Nucleus accumbens (tissue), 56 donors: ENCODE measurements around the gene DNMT1.
A peak's percentile ranks its signal among the peaks of the same experiment; 100 is the strongest.

ENCODE experiments used
- DNase-seq, 56 donors: peaks; one replicate each; lab custom pipeline; 2025; lab: John Stamatoyannopoulos, UW

The DNMT1 gene

GRCh38 chr19:10115392-10116084, 79.2 kb downstream of the DNMT1 start:
- no peak for DNase-seq

DNA sequence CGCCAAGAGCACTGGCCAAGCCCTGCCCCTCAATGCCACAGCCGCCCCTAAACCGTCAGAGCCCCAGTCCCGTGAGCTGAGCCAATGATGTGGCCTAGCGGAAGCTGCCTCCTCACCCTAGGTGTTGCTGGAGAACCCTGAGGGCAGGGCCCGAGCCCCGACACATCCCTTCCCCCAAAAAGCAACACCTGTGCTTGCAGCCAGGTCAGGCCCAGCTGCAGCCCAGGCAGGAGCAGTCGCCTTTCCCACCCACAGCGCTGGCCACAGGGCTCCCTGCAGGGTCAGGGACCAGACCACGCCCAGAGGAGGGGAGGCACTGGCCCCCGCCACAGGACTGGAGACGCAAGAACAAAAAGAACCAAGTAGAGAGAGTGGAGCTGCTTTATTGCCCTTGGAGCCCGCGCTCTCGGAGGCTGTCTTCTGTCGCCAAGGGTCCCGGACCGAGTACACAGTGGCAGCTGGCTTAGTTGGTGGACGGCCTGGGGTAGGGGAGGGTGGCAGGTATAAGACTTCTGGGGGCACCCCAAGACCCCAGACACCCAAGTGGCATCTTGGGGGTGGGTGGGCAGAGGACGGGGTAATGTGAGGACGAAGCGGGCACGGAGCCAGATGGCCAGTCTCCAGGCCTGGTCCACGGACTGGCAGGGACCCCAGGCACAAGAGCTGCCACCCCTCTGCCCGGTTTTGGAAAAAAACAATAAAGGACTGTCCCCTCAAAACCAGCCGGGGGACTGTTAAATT, 79.9 kb downstream of the DNMT1 start:
- no peak for DNase-seq

GRCh38 chr19:10113964-10114650, 80.6 kb downstream of the DNMT1 start:
- no peak for DNase-seq

GRCh38 chr19:10113592-10113963, 81.2 kb downstream of the DNMT1 start:
- no peak for DNase-seq

DNA sequence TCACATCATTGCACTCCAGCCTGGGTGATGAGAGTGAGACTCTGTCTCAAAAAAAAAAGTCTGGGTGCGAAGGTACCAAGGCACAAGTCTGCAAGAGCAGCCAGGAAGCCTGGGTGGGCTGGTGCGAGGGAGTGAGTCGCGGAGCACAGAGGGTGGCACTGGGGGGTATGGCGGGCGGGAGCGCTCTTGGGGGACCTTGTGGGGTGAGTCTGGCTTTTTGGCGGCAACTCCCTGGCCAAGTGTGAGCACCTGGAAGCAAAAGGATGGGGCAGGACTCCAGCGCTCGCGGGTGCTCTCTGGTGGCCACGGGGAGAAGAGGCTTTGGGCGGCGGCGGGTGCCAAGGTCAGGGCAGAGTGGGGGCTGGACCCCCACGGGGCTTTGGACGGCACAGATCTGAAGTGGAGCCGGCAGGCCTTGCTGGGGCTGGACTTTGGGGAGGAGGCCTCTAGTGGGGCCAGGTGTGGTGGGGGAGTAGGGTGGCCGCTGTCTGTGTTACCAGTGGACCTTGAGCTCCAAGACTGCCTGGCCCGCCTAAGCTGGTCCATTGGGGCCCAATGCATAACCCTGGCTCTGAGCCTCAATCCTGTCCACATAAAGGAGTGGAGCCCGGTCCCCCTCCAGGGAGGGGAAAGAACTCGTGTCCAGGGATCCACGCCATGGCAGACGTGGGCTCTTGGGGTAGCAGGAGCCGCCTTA, 81.7 kb downstream of the DNMT1 start:
- DNase-seq, result peak in 18 of 56 donors; percentile 5 to 43 (median 22)

DNA sequence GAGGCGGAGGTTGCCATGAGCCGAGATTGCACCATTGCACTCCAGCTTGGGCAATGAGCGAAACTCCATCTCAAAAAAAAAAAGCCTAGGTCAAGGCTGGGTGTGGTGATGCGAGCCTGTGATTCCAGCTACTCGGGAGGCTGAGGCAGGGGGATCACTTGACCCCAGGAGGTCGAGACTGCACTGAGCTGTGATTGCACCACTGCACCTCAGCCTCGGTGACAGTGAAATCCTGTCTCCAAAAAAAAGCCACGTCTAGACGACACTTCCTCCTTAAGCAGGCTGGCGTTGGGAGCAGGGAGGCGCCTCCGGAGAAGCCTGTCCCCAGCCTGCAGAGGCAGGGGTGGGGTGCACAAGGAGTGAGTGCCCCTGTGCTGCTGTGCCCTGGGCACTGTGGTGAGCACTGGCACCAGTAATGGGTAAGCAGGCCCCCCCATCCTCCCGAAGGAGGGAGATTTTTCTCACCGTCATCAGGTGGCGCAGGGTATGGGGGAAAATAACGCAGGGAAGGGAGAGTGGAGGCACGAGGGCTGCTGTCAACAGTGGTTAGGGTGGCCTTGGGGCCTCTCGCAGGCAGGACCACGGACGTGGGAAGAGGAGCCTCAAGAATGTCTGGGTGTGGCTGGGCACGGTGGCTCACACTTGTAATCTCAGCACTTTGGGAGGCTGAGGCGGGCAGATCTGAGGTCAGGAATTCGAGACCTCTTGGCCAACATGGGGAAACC, 82.6 kb downstream of the DNMT1 start:
- DNase-seq, result peak in 2 of 56 donors; percentile 10 to 26

- peak in 3 of 56 donors; percentile 17 to 29 (median 18) for DNase-seq
These were observed 83.3 kb downstream of the DNMT1 start, which contains the start of gene P2RY11 for GRCh38 chr19:10111405-10111811. TSS of gene P2RY11 (plus strand) at chr19:10111693. CDS start at chr19:10111722, 29 bp downstream.

DNA sequence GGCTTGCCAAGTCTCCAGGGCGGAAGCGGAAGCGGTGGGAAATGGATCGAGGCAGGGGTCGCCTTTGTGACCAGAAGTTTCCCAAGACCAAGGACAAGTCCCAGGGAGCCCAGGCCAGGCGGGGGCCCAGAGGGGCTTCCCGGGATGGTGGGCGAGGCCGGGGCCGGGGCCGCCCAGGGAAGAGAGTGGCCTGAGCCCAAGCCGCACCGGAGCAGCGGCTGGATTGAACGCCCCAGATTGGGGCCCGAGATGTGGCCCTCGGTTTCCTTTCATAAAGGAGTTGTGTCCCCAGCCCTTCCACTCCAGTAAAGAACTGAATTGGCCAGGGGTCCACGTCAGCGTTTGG, 83.8 kb downstream of the DNMT1 start:
- DNase-seq, result no peak

DNA sequence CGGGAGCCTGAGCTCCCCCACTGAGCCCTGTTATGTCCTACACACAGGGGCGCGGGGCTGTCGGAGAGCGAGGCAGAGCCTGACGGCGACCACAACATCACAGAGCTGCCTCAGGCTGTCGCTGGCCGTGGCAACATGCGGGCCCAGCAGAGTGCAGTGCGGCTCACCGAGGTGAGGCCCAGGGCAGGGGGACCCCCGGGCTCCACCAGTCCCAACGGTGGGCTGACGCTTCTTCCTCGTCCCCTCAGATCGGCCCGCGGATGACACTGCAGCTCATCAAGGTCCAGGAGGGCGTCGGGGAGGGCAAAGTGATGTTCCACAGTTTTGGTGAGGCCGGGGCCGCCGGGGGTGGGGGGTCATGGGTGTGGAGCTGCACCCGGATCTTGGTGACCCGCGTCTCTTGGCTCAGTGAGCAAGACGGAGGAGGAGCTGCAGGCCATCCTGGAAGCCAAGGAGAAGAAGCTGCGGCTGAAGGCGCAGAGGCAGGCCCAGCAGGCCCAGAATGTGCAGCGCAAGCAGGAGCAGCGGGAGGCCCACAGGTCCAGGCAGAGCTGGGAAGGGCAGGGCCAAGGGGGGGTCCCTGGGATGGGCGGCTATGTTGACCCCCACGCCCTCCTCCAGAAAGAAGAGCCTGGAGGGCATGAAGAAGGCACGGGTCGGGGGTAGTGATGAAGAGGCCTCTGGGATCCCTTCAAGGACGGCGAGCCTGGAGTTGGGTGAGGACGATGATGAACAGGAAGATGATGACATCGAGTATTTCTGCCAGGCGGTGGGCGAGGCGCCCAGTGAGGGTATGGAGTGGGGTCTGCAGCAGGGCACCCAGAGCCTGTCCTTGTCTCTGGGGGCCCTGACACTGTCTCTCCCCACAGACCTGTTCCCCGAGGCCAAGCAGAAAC, 84.4 kb downstream of the DNMT1 start:
- no peak for DNase-seq

- DNase-seq, result no peak
These were observed 85.2 kb downstream of the DNMT1 start for GRCh38 chr19:10109528-10109927.

DNA sequence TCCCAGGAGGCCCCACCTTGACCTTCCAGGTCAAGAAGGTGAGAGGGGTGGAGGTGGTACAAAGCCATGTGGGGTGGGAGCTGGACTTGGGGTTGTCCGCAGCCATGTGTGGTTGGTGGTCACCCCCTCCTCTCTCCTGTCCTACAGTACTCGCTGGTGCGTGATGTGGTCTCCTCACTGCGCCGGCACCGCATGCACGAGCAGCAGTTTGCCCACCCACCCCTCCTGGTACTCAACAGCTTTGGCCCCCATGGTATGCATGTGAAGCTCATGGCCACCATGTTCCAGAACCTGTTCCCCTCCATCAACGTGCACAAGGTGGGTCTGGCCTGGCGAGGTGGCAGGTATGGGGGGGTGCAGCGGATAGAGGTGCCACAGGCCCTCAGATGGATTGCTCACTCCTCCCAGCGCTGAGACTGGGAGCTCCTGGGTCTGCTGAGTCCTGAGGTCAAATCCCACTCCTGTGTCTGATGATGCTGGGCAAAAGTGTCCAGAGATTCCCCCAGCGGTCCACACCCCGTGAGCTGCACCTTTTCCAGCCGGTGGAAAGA, 86.9 kb downstream of the DNMT1 start:
- no peak for DNase-seq

DNA sequence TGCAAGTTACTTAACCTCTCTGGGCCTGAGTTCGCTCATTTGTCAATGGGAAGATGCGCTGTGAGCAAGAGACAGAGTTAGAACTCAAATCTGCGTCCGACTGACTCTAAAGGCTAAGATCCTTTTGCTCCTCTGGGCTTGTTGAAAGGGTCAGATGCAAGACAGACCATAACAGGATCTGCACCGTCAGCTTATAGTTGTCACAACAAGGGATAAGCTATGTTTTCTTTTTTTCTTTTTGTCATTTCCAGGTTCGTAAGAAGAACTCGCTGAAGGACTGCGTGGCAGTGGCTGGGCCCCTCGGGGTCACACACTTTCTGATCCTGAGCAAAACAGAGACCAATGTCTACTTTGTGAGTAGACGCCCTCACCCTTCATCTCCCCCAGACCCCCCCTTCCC, 87.5 kb downstream of the DNMT1 start:
- DNase-seq, result no peak

- peak; percentile 73 to 98 (median 95) for DNase-seq
These were observed 88.4 kb downstream of the DNMT1 start, which contains the start of gene PPAN for GRCh38 chr19:10106100-10106936. TSS of gene PPAN (plus strand) at chr19:10106362. CDS start at chr19:10106395, 33 bp downstream.

- no peak for DNase-seq
These were observed 89.1 kb downstream of the DNMT1 start for GRCh38 chr19:10105509-10106099.

- DNase-seq, result no peak
These were observed 89.9 kb downstream of the DNMT1 start for GRCh38 chr19:10104665-10105508.

GRCh38 chr19:10104130-10104513, 90.6 kb downstream of the DNMT1 start:
- no peak for DNase-seq
